ENCODE results near the gene NCAN. TPM values are rescaled to one million over a fixed set of nuclear protein-coding genes. Genes with fewer than 3 reads are reported as not detected.
A peak's percentile ranks its signal among the peaks of the same experiment; 100 is the strongest.

The NCAN gene
- total and polyA plus RNA-seq, 2 of the 13 experiments (the other 11 are each of a cell fraction or from before 2014, with no cell fraction given) = not detected

GRCh38 chr19:19165396-19165795, 46.4 kb upstream of the NCAN start:
- ATAC-seq = no peak
- no peak for DNase-seq (ENCODE audit: low spot score)
- 91% methylated on average over 1 of the region's 1 CpG for WGBS (ENCODE audit: low lambda C conversion rate)
- Histone ChIP-seq H3K4me3 (replicated peaks in 1 of 3; ENCODE audit: insufficient read depth in 1 of 3, low read depth in 2 of 3, low read length in 3 of 3) (no peak overlapping the region), H3K4me1 (ENCODE audit: insufficient read depth, low read length) (peaks cover 18% of the 10 kb centered on the region), H3K36me3 (replicated peaks in 1 of 2; ENCODE audit: control insufficient read depth in 1 of 2, insufficient read depth in 2 of 2, low read length in 2 of 2) (no peaks in the 10 kb centered on the region), H3K27me3 (ENCODE audit: control insufficient read depth in 1 of 2, insufficient read depth in 2 of 2, low read length in 2 of 2) (no peaks in the 10 kb centered on the region), H3K79me2 (ENCODE audit: insufficient read depth, low read length) (no peaks in the 10 kb centered on the region), H2AFZ (ENCODE audit: low read length) (no peak overlapping the region), H3K9ac (ENCODE audit: insufficient read depth, low read depth, low read length) (no peak overlapping the region), H3K27ac (ENCODE audit: extremely low read length, insufficient read depth, low read length) (no peak overlapping the region), H3K9me3 (ENCODE audit: low read length) (no peaks in the 10 kb centered on the region), H4K20me1 (ENCODE audit: insufficient read depth, low read length) (no peaks in the 10 kb centered on the region), H3K4me2 (ENCODE audit: low read depth, low read length) (no peak overlapping the region)
- in situ Hi-C loops (cut with HindIII; ENCODE audit: extremely low pct_ligation_motif_present, low pct_unique_long_range_greater_than_20kb) (no loop called here), intact Hi-C loops (cut with micrococcal nuclease; ENCODE audit: unreplicated experiment) (no loop called here)
- no peak for FAIRE-seq
- BruUV-seq (replicated peaks) = no TSS peak
- CTCF ChIA-PET (ENCODE audit: low intra/inter-chr PET ratio, low total read pairs) = no interaction called here
- TF ChIP-seq ZFP90 (CRISPR knock-in tag; IDR thresholded peaks at IDR 0.05; ENCODE audit: borderline replicate concordance) (no peak), ZNF772 (CRISPR knock-in tag; IDR thresholded peaks at IDR 0.05) (no peak), E2F2 (CRISPR knock-in tag; IDR thresholded peaks at IDR 0.05; ENCODE audit: borderline replicate concordance) (no peak), ATM (IDR thresholded peaks at IDR 0.05; ENCODE audit: borderline replicate concordance) (no peak), ZMYM3 (CRISPR knock-in tag; IDR thresholded peaks at IDR 0.05) (0 out of 2 replicates have a peak, but pooled peaks have one; percentile 49), ZSCAN5A (CRISPR knock-in tag; IDR thresholded peaks at IDR 0.05; ENCODE audit: borderline replicate concordance) (no peak), RBM22 (optimal IDR thresholded peaks at IDR 0.05; ENCODE audit: low read length) (no peak), GRHL1 (CRISPR knock-in tag; conservative IDR thresholded peaks at IDR 0.05) (no peak)
- POLR2A ChIA-PET = no interaction called here

All from HepG2 (cell line).